Upper lobe of left lung (tissue), 4 donors: ENCODE measurements around the gene PRRT4.

Source experiments
- EP300 ChIP-seq, 4 donors: sonication (generic); formaldehyde crosslinking; IDR thresholded peaks; one replicate each; pipeline ENCODE4 v1.5.1; 2017; ENCODE audit warnings: antibody characterized with exemption in 4 of 4, control low read depth in 2 of 4
- POLR2AphosphoS5 ChIP-seq, 2 donors: sonication (generic); formaldehyde crosslinking; IDR thresholded peaks; one replicate each; pipeline ENCODE4 v1.5.1; 2017; ENCODE audit warnings: antibody characterized with exemption in 2 of 2
- TF ChIP-seq, protein P1 (sequence below), 6 experiments: fragments of 450-650 bp in 4 of 6; fragments of 200-600 bp in 2 of 6; sonication (generic) in 2 of 6; IDR thresholded peaks; one replicate each; pipeline ENCODE4 v1.5.1; 2016 to 2019; ENCODE audit warnings: antibody characterized with exemption in 6 of 6

DNA sequence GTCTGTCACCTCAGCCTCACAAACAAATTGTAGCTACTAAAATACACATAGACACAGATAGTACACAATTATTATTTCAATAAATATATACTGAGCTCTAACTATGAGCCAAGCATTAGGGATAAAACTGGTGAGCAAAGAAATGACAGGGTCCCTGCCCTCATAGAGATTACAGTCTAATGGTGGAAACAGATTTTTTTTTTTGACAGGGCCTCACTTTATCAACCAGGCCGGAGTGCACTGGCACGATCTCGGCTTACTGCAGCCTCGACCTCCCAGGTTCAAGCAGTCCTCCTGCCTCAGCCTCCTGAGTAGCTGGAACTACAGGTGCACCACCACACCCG, 17.1 kb downstream of the PRRT4 start:
- TF ChIP-seq, protein P1, sequence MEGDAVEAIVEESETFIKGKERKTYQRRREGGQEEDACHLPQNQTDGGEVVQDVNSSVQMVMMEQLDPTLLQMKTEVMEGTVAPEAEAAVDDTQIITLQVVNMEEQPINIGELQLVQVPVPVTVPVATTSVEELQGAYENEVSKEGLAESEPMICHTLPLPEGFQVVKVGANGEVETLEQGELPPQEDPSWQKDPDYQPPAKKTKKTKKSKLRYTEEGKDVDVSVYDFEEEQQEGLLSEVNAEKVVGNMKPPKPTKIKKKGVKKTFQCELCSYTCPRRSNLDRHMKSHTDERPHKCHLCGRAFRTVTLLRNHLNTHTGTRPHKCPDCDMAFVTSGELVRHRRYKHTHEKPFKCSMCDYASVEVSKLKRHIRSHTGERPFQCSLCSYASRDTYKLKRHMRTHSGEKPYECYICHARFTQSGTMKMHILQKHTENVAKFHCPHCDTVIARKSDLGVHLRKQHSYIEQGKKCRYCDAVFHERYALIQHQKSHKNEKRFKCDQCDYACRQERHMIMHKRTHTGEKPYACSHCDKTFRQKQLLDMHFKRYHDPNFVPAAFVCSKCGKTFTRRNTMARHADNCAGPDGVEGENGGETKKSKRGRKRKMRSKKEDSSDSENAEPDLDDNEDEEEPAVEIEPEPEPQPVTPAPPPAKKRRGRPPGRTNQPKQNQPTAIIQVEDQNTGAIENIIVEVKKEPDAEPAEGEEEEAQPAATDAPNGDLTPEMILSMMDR (IDR thresholded peaks at IDR 0.05) = no peak
- TF ChIP-seq POLR2AphosphoS5 (IDR thresholded peaks at IDR 0.05) = no peak
- TF ChIP-seq EP300 (IDR thresholded peaks at IDR 0.05) = no peak
